ENCODE measurements around the gene MIDN. TPM values are rescaled to one million over a fixed set of nuclear protein-coding genes. Genes with fewer than 3 reads are reported as not detected.

The MIDN gene
- total RNA-seq, 3 donors from 2014 or later = 13.8 to 28.5 (median 22.4) TPM

DNA sequence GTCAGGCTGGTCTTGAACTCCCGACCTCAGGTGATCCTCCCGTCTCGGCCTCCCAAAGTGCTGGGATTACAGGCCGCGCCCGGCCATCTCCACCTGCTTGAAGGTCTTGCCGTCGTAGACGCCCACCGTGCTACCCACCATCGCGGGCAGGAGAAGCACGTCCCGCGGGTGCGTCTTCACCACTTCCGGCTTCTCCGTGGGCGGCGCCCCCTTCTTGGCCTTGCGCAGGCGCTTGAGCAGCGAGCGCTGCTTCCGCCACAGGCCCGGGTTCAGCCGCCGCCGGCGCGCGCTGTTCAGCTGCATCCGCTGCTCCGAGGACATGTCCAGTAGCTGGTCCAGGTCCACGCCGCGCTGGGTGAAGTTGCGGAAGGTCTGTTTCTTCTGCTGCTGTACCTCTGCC, 58.9 kb downstream of the MIDN start:
- H3K4me1 ChIP-seq = no peaks in the 10 kb centered on the region
- no peak overlapping the region for H3K27ac ChIP-seq
- no peak overlapping the region for H3K4me3 ChIP-seq
- no peaks in the 10 kb centered on the region for H3K9me3 ChIP-seq
- intact Hi-C loops (cut with DNase I; ENCODE audit: low total_unique reads) = no loop called here
- peaks cover 0 to 26% of the 10 kb centered on the region in 2 donors for H3K27me3 ChIP-seq
- no peak for DNase-seq (ENCODE audit: low spot score in 2 of 2)
- H3K36me3 ChIP-seq = no peaks in the 10 kb centered on the region
- TF ChIP-seq POLR2A (IDR thresholded peaks at IDR 0.05) (no peak), POLR2AphosphoS5 (IDR thresholded peaks at IDR 0.05) (no peak)
- TF ChIP-seq, protein P1, sequence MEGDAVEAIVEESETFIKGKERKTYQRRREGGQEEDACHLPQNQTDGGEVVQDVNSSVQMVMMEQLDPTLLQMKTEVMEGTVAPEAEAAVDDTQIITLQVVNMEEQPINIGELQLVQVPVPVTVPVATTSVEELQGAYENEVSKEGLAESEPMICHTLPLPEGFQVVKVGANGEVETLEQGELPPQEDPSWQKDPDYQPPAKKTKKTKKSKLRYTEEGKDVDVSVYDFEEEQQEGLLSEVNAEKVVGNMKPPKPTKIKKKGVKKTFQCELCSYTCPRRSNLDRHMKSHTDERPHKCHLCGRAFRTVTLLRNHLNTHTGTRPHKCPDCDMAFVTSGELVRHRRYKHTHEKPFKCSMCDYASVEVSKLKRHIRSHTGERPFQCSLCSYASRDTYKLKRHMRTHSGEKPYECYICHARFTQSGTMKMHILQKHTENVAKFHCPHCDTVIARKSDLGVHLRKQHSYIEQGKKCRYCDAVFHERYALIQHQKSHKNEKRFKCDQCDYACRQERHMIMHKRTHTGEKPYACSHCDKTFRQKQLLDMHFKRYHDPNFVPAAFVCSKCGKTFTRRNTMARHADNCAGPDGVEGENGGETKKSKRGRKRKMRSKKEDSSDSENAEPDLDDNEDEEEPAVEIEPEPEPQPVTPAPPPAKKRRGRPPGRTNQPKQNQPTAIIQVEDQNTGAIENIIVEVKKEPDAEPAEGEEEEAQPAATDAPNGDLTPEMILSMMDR (IDR thresholded peaks at IDR 0.05) = no peak

DNA sequence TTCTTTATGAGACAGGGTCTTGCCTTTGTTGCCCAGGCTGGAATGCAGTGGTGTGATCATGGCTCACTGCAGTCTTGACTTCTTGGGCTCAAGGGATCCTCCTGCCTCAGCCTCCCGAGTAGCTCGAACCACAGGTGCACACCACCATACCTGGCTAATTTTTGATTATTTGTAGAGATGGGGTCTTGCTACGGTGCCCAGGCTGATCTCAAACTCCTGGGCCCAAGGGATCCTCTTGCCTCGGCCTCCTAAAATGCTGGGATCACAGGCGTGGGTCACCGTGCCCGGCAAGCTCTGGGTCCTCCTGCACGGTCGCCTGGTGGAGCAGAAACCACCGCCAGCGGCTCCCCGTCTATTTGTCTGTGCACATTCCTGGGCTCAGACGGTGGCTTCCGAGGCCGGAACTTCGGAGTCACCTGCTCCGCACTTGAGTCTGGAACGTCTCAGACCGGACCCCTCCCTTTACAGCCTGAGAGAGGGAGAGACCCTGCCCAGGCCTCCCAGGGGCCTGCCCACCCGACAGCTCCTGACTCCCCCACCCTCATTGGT, 59.4 kb downstream of the MIDN start:
- Histone ChIP-seq H3K27ac (no peak overlapping the region), H3K27me3 (peaks cover 0 to 27% of the 10 kb centered on the region in 2 donors), H3K9me3 (no peaks in the 10 kb centered on the region), H3K4me3 (no peak overlapping the region), H3K4me1 (no peaks in the 10 kb centered on the region), H3K36me3 (no peaks in the 10 kb centered on the region)
- TF ChIP-seq POLR2A (IDR thresholded peaks at IDR 0.05) (no peak), POLR2AphosphoS5 (IDR thresholded peaks at IDR 0.05) (no peak)
- TF ChIP-seq, protein P1 (IDR thresholded peaks at IDR 0.05) = no peak
- no peak for DNase-seq (ENCODE audit: low spot score in 2 of 2)
- intact Hi-C loops (cut with DNase I; ENCODE audit: low total_unique reads) = no loop called here

DNA sequence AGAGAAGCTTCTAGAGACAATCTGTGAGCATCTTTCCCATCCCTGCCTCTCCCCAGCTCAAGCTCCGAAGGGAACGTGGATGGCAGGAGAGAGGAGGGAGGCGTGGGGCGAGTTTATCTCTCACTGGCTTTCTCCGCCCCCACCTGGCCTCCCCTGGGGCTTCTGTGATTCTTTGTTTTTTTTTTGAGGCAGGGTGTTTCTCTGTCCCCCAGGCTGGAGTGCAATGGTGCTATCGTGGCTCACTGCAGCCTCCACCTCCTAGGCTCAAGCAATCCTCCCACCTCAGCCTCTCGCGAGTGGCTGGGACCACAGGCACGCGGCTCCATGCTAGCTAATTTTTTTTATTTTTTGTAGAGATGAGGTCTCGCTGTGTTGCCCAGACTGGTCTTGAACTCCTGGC, 60.3 kb downstream of the MIDN start:
- H3K4me1 ChIP-seq = no peaks in the 10 kb centered on the region
- intact Hi-C loops (cut with DNase I; ENCODE audit: low total_unique reads) = no loop called here
- peaks cover 0 to 36% of the 10 kb centered on the region in 2 donors for H3K27me3 ChIP-seq
- no peak for DNase-seq (ENCODE audit: low spot score in 2 of 2)
- no peaks in the 10 kb centered on the region for H3K9me3 ChIP-seq
- H3K27ac ChIP-seq = no peak overlapping the region
- no peak overlapping the region for H3K4me3 ChIP-seq
- no peaks in the 10 kb centered on the region for H3K36me3 ChIP-seq
- TF ChIP-seq, protein P1 (IDR thresholded peaks at IDR 0.05) = no peak
- TF ChIP-seq POLR2A (IDR thresholded peaks at IDR 0.05) = no peak
- no peak for TF ChIP-seq POLR2AphosphoS5 (IDR thresholded peaks at IDR 0.05)

Other genes with a start within 250 kb of the MIDN start
- gene GRIN3B, start 248.2 kb upstream of the MIDN start, total RNA-seq = 1 to 10 TPM in 1 of 3 donors, not detected in 2; 2.6 TPM
- gene TMEM259, start 227.5 kb upstream of the MIDN start, total RNA-seq = 100 to 1,000 TPM; 112 to 156 (median 153) TPM
- not detected for gene RNU6-2, start 227.1 kb upstream of the MIDN start, total RNA-seq
- 10 to 100 TPM; 70.4 to 74.1 (median 70.7) TPM for gene CNN2, start 222.0 kb upstream of the MIDN start, total RNA-seq
- 10 to 100 TPM in 2 of 3 donors, 1 to 10 TPM in 1; 8.0 to 31.8 (median 26.5) TPM for gene ABCA7, start 208.5 kb upstream of the MIDN start, total RNA-seq
- gene ARHGAP45, start 181.4 kb upstream of the MIDN start, total RNA-seq = 10 to 100 TPM; 18.7 to 43.2 (median 23.9) TPM
- gene POLR2E, start 153.2 kb upstream of the MIDN start, total RNA-seq = 100 to 1,000 TPM in 1 of 3 donors, 10 to 100 TPM in 2; 65.9 to 175 (median 89.1) TPM
- 1,000 to 10,000 TPM in 1 of 3 donors, 100 to 1,000 TPM in 2; 357 to 1,796 (median 492) TPM for gene GPX4, start 144.6 kb upstream of the MIDN start, total RNA-seq
- gene SBNO2, start 74.3 kb upstream of the MIDN start, total RNA-seq = 10 to 100 TPM; 15.4 to 63.3 (median 43.9) TPM
- gene STK11, start 42.8 kb upstream of the MIDN start, total RNA-seq = 10 to 100 TPM; 32.8 to 55.0 (median 52.1) TPM
- 1 to 10 TPM in 1 of 3 donors, under 1 TPM in 1, not detected in 1; 0.98 to 4.8 TPM for gene CBARP, start 10.6 kb upstream of the MIDN start, total RNA-seq
- 10 to 100 TPM; 47.6 to 64.9 (median 61.3) TPM for gene ATP5F1D, start 6.8 kb upstream of the MIDN start, total RNA-seq
- 100 to 1,000 TPM; 458 to 758 (median 656) TPM for gene CIRBP, start 20.7 kb downstream of the MIDN start, total RNA-seq
- 10 to 100 TPM; 43.9 to 60.6 (median 53.1) TPM for gene FAM174C, start 26.9 kb downstream of the MIDN start, total RNA-seq
- under 1 TPM in 1 of 3 donors, not detected in 2; 0.66 TPM for gene EFNA2, start 37.3 kb downstream of the MIDN start, total RNA-seq
- 100 to 1,000 TPM in 1 of 3 donors, 10 to 100 TPM in 2; 67.5 to 122 (median 67.5) TPM for gene NDUFS7, start 135.3 kb downstream of the MIDN start, total RNA-seq
- 10 to 100 TPM; 23.6 to 40.0 (median 30.3) TPM for gene GAMT, start 153.0 kb downstream of the MIDN start, total RNA-seq
- gene DAZAP1, start 159.0 kb downstream of the MIDN start, total RNA-seq = 10 to 100 TPM; 35.8 to 50.9 (median 48.8) TPM
- 1,000 to 10,000 TPM; 2,978 to 3,238 (median 2,982) TPM for gene RPS15, start 189.8 kb downstream of the MIDN start, total RNA-seq
- gene APC2, start 201.5 kb downstream of the MIDN start, total RNA-seq = under 1 TPM; under 0.01 to 0.29 (median 0.16) TPM
- gene C19orf25, start 230.6 kb downstream of the MIDN start, total RNA-seq = 10 to 100 TPM; 27.7 to 32.8 (median 28.7) TPM
- 1 to 10 TPM; 2.2 to 10.0 (median 5.9) TPM for gene PCSK4, start 241.8 kb downstream of the MIDN start, total RNA-seq
- 10 to 100 TPM in 2 of 3 donors, 1 to 10 TPM in 1; 4.3 to 17.4 (median 11.0) TPM for gene REEP6, start 242.6 kb downstream of the MIDN start, total RNA-seq

All from breast epithelium (tissue), 4 donors.